HG03097 (cell line): Measurements from ENCODE around the gene F8.

Source experiments
- ATAC-seq: cut with Tn5 transposase; IDR thresholded peaks from one replicate; pipeline ENCODE4 v1.9.1; 2021; ENCODE audit not compliant: unreplicated experiment, low FRiP score

The F8 gene

GRCh38 chrX:154795016-154795415 lies 227.5 kb downstream of the F8 start:
- ATAC-seq, result no peak

GRCh38 chrX:154793084-154793795 lies 229.3 kb downstream of the F8 start:
- ATAC-seq, result no peak

- no peak for ATAC-seq
These were observed 230.6 kb downstream of the F8 start for GRCh38 chrX:154791939-154792338.

- ATAC-seq, result no peak
These were observed 231.1 kb downstream of the F8 start for GRCh38 chrX:154791467-154791866.
